ENCODE measurements around the gene METRN. TPM values are rescaled to one million over a fixed set of nuclear protein-coding genes. Genes with fewer than 3 reads are reported as not detected.

METRN gene
- polyA plus RNA-seq, 1 experiment = 33.7 TPM

DNA sequence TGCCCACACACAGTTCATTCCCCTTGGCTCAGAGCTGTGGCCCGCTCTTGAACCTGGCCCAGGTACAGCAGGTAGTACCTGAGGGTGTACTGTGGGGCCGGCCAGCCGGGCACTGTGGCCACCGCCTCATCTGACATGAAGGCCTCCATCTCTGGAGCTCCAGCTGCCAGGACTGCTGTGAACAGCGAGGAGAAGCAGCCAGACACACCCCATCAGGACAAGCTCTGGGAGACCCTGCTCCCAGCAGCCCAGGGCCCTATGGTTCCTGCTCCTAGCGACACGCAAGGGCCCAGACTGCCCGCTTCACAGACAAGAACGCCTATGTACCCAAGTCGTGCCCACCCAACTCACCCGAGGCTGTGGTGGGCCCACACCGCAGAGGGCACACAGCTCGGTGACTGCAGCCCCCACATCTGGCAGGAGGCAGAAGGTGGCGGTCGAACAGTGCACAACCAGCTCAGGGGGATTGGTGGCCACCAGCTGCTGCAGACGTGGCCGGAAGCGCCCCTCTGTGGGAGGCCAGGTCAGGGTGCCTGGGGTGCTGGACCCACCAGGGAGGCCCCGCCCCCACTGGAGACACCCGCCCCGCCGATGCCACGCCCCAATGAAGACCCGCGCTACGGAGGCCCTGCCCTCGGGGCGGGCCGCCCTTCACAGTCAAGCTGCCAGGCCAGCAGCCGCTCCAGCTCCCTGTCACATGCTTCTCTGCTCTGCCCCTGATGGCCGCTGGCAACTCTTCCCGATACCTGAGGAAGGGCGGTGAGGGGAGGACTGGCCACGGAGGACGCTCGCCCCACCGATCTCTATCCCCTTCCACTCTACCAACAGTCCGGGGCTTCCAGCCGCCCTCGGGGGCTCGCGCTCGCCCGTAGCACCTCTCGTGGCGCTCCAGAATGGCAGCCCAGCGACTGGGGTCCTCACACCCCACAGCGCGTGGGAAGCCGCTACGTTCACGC lies 35.8 kb upstream of the METRN start:
- peaks cover 20% of the 10 kb centered on the region for H3K36me3 ChIP-seq (ENCODE audit: control insufficient read depth, insufficient read depth, low read length)
- DNase-seq (ENCODE audit: low read depth) = no peak
- peak overlapping the region; percentile 50 for H3K4me3 ChIP-seq (ENCODE audit: low read depth, low read length)
- ChIA-PET POLR2A (interaction anchor here (0.9 kb wide), 1 partner anchor 45 kb away, joined by 14 read pairs; no protein-coding TSS in a partner anchor), CTCF (interaction anchor here (1.6 to 4.5 kb wide), 2 partner anchors 12 to 62 kb away, joined by 3 to 20 read pairs; partner anchors contain the start of genes CIAO3 and RHOT2)
- TF ChIP-seq, protein P1, sequence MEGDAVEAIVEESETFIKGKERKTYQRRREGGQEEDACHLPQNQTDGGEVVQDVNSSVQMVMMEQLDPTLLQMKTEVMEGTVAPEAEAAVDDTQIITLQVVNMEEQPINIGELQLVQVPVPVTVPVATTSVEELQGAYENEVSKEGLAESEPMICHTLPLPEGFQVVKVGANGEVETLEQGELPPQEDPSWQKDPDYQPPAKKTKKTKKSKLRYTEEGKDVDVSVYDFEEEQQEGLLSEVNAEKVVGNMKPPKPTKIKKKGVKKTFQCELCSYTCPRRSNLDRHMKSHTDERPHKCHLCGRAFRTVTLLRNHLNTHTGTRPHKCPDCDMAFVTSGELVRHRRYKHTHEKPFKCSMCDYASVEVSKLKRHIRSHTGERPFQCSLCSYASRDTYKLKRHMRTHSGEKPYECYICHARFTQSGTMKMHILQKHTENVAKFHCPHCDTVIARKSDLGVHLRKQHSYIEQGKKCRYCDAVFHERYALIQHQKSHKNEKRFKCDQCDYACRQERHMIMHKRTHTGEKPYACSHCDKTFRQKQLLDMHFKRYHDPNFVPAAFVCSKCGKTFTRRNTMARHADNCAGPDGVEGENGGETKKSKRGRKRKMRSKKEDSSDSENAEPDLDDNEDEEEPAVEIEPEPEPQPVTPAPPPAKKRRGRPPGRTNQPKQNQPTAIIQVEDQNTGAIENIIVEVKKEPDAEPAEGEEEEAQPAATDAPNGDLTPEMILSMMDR (IDR thresholded peaks at IDR 0.05; ENCODE audit: insufficient read depth, low read depth, low read length) = no peak
- H3K27me3 ChIP-seq (ENCODE audit: control insufficient read depth, insufficient read depth, low read length) = no peaks in the 10 kb centered on the region

DNA sequence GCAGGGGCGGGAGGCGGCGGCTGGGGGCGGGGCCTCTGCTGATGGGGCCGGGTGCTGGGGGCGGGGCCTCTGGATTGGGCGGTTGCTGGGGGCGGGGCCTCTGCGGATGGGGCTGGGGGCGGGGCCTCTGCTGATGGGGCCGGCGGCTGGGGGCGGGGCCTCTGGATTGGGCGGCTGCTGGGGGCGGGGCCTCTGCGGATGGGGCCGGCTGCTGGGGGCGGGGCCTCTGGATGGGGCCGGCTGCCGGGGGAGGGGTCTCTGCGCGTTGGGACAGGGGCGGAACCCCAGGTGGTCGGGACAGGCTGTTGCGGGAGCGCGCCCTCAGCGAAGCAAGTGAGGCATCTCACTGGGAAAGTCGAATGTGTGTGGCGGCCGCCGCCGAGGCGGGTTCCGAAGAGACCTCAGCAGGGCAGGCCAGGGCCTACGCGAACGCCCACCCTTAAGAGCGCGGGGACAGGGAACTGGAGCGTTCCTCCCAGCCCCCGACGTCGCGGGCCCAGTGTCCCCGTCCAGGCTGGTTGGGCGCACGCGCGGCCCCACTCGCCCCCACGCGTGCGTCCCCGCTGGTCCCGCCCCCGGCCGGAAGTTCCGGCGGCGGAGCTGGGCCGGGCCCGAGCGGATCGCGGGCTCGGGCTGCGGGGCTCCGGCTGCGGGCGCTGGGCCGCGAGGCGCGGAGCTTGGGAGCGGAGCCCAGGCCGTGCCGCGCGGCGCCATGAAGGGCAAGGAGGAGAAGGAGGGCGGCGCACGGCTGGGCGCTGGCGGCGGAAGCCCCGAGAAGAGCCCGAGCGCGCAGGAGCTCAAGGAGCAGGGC lies 34.9 kb upstream of the METRN start, which contains the start of gene STUB1:
Gene STUB1, plus strand, starts transcription at position 597 of the 811 bp plus-strand sequence. Its CDS starts 116 bp downstream, at position 713.
- peak; percentile 23 for DNase-seq (ENCODE audit: low read depth)
- Histone ChIP-seq H3K27me3 (ENCODE audit: control insufficient read depth, insufficient read depth, low read length) (no peaks in the 10 kb centered on the region), H3K4me3 (ENCODE audit: low read depth, low read length) (peak within 1 kb of the TSS; percentile 69), H3K36me3 (ENCODE audit: control insufficient read depth, insufficient read depth, low read length) (peaks cover 19% of the 10 kb centered on the region)
- ChIA-PET CTCF (interaction anchor here (0.6 to 4.5 kb wide), 4 partner anchors 10 to 61 kb away, joined by 3 to 20 read pairs (median 5); partner anchors contain the start of genes CIAO3 and RHOT2), POLR2A (interaction anchor here (0.9 kb wide), 1 partner anchor 46 kb away, joined by 14 read pairs; no protein-coding TSS in a partner anchor)
- TF ChIP-seq, protein P1 (IDR thresholded peaks at IDR 0.05; ENCODE audit: insufficient read depth, low read depth, low read length) = no peak

DNA sequence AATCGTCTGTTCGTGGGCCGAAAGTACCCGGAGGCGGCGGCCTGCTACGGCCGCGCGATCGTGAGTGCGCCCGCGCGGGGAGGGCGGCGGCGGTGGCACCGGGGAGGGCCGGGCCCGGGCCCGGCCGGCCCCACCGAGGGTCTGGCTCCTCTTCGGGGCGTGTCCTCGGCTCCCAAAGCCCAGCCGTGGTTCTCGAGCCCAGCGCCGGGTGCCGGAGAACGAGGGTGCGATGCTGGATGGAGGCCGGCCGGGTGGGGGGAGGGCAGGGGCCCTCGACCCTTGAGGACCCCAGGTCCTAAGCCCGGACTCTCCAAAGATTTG lies 34.3 kb upstream of the METRN start:
- CTCF ChIA-PET = interaction anchor here (1.3 to 4.5 kb wide), 4 partner anchors 13 to 60 kb away, joined by 3 to 20 read pairs (median 6); partner anchors contain the start of genes CIAO3 and RHOT2
- no peak for DNase-seq (ENCODE audit: low read depth)
- POLR2A ChIA-PET = no interaction called here

DNA sequence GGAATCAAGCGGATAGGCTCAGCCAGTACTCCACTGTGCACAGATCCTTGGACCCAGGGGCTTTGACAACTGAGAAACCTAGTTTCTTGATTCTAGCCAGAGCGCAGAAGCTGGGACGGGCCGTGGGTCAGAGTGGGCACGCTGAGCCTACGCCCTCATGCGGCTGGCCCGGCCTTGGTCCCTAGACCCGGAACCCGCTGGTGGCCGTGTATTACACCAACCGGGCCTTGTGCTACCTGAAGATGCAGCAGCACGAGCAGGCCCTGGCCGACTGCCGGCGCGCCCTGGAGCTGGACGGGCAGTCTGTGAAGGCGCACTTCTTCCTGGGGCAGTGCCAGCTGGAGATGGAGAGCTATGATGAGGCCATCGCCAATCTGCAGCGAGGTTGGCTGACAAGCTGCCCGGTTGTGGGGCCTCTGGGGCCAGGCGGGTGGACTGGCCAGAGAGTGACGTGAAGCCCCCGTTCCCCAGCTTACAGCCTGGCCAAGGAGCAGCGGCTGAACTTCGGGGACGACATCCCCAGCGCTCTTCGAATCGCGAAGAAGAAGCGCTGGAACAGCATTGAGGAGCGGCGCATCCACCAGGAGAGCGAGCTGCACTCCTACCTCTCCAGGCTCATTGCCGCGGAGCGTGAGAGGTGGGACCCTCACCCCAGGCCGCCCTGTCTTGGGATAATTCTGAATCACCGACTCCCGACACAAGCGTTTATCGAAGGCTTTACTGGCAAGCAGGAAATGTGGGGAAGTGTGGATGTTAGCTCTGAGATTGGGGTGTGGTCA lies 33.8 kb upstream of the METRN start:
- DNase-seq (ENCODE audit: low read depth) = no peak
- peaks cover 21% of the 10 kb centered on the region for H3K36me3 ChIP-seq (ENCODE audit: control insufficient read depth, insufficient read depth, low read length)
- no peaks in the 10 kb centered on the region for H3K27me3 ChIP-seq (ENCODE audit: control insufficient read depth, insufficient read depth, low read length)
- ChIA-PET CTCF (interaction anchor here (1.3 to 4.5 kb wide), 3 partner anchors 14 to 39 kb away, joined by 4 to 20 read pairs (median 7); partner anchors contain the start of gene RHOT2), POLR2A (no interaction called here)
- H3K4me3 ChIP-seq (ENCODE audit: low read depth, low read length) = peak overlapping the region; percentile 69
- TF ChIP-seq, protein P1 (IDR thresholded peaks at IDR 0.05; ENCODE audit: insufficient read depth, low read depth, low read length) = peak; percentile 21; the same call in 1 of the 2 replicates

More for the DNA sequence above, 34.3 kb upstream of the METRN start:
- Histone ChIP-seq H3K27me3 (ENCODE audit: control insufficient read depth, insufficient read depth, low read length) (no peaks in the 10 kb centered on the region), H3K36me3 (ENCODE audit: control insufficient read depth, insufficient read depth, low read length) (peaks cover 21% of the 10 kb centered on the region), H3K4me3 (ENCODE audit: low read depth, low read length) (peak overlapping the region; percentile 69)
- TF ChIP-seq, protein P1 (IDR thresholded peaks at IDR 0.05; ENCODE audit: insufficient read depth, low read depth, low read length) = no peak

Data from BJ (cell line).